ENCODE data around the gene CUX1.
"Not testable (repeated sequence)": the region's sequence is repeated elsewhere in the genome, so short reads cannot be mapped to it uniquely, and the experiment has no call there.

CUX1 gene

GRCh38 chr7:101826081-101826835, 8.8 kb downstream of the CUX1 start:
- no peak for DNase-seq

GRCh38 chr7:101828301-101829020, 11.0 kb downstream of the CUX1 start:
- no peak for DNase-seq

- DNase-seq = no peak
Measured at GRCh38 chr7:101829374-101829773, 11.9 kb downstream of the CUX1 start.

GRCh38 chr7:101829821-101830220, 12.4 kb downstream of the CUX1 start:
- DNase-seq = no peak

- DNase-seq = not testable (repeated sequence)
Measured at GRCh38 chr7:101831396-101831795, 14.0 kb downstream of the CUX1 start.

- DNase-seq = no peak
Measured at GRCh38 chr7:101832205-101832631, 14.8 kb downstream of the CUX1 start.

GRCh38 chr7:101832685-101833375, 15.4 kb downstream of the CUX1 start:
- no peak for DNase-seq

GRCh38 chr7:101833799-101834198, 16.4 kb downstream of the CUX1 start:
- no peak for DNase-seq

GRCh38 chr7:101835136-101835535, 17.7 kb downstream of the CUX1 start:
- no peak for DNase-seq

GRCh38 chr7:101837433-101837832, 20.0 kb downstream of the CUX1 start:
- not testable (repeated sequence) for DNase-seq

- no peak for DNase-seq
Measured at GRCh38 chr7:101838837-101839483, 21.5 kb downstream of the CUX1 start.

GRCh38 chr7:101841328-101841727, 23.9 kb downstream of the CUX1 start:
- DNase-seq = no peak

GRCh38 chr7:101843293-101844271, 26.2 kb downstream of the CUX1 start:
- no peak for DNase-seq

GRCh38 chr7:101845974-101846373, 28.5 kb downstream of the CUX1 start:
- DNase-seq = no peak

GRCh38 chr7:101846800-101847538, 29.5 kb downstream of the CUX1 start:
- no peak for DNase-seq

- DNase-seq = no peak
Measured at GRCh38 chr7:101848208-101848951, 31.0 kb downstream of the CUX1 start.

GRCh38 chr7:101849314-101849713, 31.9 kb downstream of the CUX1 start:
- DNase-seq = not testable (repeated sequence)

GRCh38 chr7:101852364-101852763, 34.9 kb downstream of the CUX1 start:
- DNase-seq = not testable (repeated sequence)

GRCh38 chr7:101853684-101854083, 36.3 kb downstream of the CUX1 start:
- DNase-seq = no peak

- DNase-seq = no peak
Measured at GRCh38 chr7:101854084-101854865, 36.8 kb downstream of the CUX1 start.

Measured in activated CD4-positive, alpha-beta T cell treated with anti-CD3 and anti-CD28 coated beads for 4 hours (primary cell).